ENCODE results near the gene MROH8.
"Not testable (repeated sequence)": the region's sequence is repeated elsewhere in the genome, so short reads cannot be mapped to it uniquely, and the experiment has no call there.

Gene MROH8

DNA sequence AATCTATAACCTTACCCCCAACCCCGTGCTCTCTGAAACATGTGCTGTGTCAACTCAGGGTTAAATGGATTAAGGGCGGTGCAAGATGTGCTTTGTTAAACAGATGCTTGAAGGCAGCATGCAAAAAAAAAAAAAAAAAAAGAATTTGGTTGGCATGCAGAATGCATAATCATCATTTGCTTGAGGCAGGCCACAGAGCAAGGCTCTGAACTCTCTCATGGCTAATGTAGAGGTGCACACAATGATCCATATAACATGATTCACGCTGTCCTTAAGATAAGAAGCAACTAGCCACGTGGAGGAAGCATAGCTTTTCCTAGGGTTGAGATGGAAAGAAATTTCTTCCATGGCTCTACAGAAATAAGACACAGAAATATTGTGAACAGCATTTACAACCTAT is 27.8 kb downstream of the MROH8 start:
- Histone ChIP-seq H3K9ac (ENCODE audit: low read length) (no peak overlapping the region), H4K20me1 (ENCODE audit: insufficient read depth, low read length) (no peaks in the 10 kb centered on the region), H3K4me2 (ENCODE audit: low read depth, low read length) (no peak overlapping the region), H3K27me3 (replicated peaks; ENCODE audit: insufficient read depth, low read length) (no peaks in the 10 kb centered on the region), H3K27ac (ENCODE audit: low read length) (no peak overlapping the region), H3K9me3 (replicated peaks; ENCODE audit: insufficient read depth, low read length) (no peaks in the 10 kb centered on the region), H3K4me3 (ENCODE audit: low read length) (no peak overlapping the region), H3K79me2 (ENCODE audit: low read length) (no peaks in the 10 kb centered on the region), H3K4me1 (ENCODE audit: low read length) (no peaks in the 10 kb centered on the region), H3K9me2 (replicated peaks; ENCODE audit: insufficient read depth, low read length) (no peaks in the 10 kb centered on the region), H3K36me3 (replicated peaks; ENCODE audit: insufficient read depth, low read length) (no peaks in the 10 kb centered on the region), H2AFZ (ENCODE audit: low read length) (no peak overlapping the region), H3F3A (ENCODE audit: insufficient read depth, low read length) (no peaks in the 10 kb centered on the region)
- TF ChIP-seq EZH2phosphoT487 (IDR thresholded peaks at IDR 0.05; ENCODE audit: low read length), result no peak
- TF ChIP-seq, protein P1, sequence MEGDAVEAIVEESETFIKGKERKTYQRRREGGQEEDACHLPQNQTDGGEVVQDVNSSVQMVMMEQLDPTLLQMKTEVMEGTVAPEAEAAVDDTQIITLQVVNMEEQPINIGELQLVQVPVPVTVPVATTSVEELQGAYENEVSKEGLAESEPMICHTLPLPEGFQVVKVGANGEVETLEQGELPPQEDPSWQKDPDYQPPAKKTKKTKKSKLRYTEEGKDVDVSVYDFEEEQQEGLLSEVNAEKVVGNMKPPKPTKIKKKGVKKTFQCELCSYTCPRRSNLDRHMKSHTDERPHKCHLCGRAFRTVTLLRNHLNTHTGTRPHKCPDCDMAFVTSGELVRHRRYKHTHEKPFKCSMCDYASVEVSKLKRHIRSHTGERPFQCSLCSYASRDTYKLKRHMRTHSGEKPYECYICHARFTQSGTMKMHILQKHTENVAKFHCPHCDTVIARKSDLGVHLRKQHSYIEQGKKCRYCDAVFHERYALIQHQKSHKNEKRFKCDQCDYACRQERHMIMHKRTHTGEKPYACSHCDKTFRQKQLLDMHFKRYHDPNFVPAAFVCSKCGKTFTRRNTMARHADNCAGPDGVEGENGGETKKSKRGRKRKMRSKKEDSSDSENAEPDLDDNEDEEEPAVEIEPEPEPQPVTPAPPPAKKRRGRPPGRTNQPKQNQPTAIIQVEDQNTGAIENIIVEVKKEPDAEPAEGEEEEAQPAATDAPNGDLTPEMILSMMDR (IDR thresholded peaks at IDR 0.05; ENCODE audit: low read length), result no peak
- no peak for TF ChIP-seq EZH2 (optimal IDR thresholded peaks at IDR 0.05; ENCODE audit: low read depth, low read length)
- DNase-seq, result no peak

DNA sequence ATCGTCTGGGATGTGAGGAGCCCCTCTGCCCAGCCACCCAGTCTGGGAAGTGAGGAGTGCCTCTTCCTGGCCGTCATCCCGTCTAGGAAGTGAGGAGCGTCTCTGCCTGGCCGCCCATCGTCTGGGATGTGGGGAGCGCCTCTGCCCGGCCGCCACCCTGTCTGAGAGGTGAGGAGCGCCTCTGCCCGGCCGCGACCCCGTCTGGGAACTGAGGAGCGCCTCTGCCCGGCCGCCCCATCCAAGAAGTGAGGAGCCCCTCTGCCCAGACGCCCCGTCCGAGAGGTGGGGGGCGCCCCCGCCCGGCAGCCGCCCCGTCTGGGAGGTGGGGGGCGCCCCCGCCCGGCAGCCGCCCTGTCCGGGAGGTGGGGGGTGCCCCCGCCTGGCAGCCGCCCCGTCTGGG is 28.5 kb downstream of the MROH8 start:
- H3K9me3 ChIP-seq (replicated peaks; ENCODE audit: insufficient read depth, low read length); H3K4me2 ChIP-seq (ENCODE audit: low read depth, low read length); H3K27me3 ChIP-seq (replicated peaks; ENCODE audit: insufficient read depth, low read length); H3K9me2 ChIP-seq (replicated peaks; ENCODE audit: insufficient read depth, low read length); H3K9ac ChIP-seq (ENCODE audit: low read length); H3K27ac ChIP-seq (ENCODE audit: low read length); H2AFZ ChIP-seq (ENCODE audit: low read length); H3K4me1 ChIP-seq (ENCODE audit: low read length); H3K4me3 ChIP-seq (ENCODE audit: low read length); H3K36me3 ChIP-seq (replicated peaks; ENCODE audit: insufficient read depth, low read length); DNase-seq; H4K20me1 ChIP-seq (ENCODE audit: insufficient read depth, low read length); H3K79me2 ChIP-seq (ENCODE audit: low read length); H3F3A ChIP-seq (ENCODE audit: insufficient read depth, low read length): not testable (repeated sequence)

DNA sequence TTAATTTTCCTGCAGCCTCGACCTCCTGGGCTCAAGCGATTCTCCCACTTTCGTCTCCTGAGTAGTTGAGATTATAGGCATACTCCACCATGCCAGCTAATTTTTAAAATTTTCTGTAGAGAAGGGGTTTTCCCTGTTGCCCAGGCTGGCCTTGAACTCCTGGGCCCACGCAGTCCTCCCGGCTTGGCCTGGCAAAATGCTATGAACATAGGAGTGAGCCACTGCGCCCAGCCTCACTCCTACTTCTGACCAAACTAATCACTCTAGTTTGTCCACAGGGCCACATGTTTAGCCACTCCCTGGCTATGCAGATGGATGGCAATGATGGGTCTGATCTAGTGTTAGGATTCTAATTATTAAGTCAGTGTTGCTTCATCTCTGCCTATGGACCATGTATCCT is 32.1 kb downstream of the MROH8 start:
- Histone ChIP-seq H4K20me1 (ENCODE audit: insufficient read depth, low read length) (no peaks in the 10 kb centered on the region), H3K4me2 (ENCODE audit: low read depth, low read length) (no peak overlapping the region), H3K27ac (ENCODE audit: low read length) (no peak overlapping the region), H3K27me3 (replicated peaks; ENCODE audit: insufficient read depth, low read length) (no peaks in the 10 kb centered on the region), H3K9ac (ENCODE audit: low read length) (no peak overlapping the region), H2AFZ (ENCODE audit: low read length) (no peak overlapping the region), H3K9me3 (replicated peaks; ENCODE audit: insufficient read depth, low read length) (no peaks in the 10 kb centered on the region), H3K4me3 (ENCODE audit: low read length) (no peak overlapping the region), H3K36me3 (replicated peaks; ENCODE audit: insufficient read depth, low read length) (no peaks in the 10 kb centered on the region), H3K9me2 (replicated peaks; ENCODE audit: insufficient read depth, low read length) (no peaks in the 10 kb centered on the region), H3K4me1 (ENCODE audit: low read length) (no peaks in the 10 kb centered on the region), H3K79me2 (ENCODE audit: low read length) (no peaks in the 10 kb centered on the region), H3F3A (ENCODE audit: insufficient read depth, low read length) (no peaks in the 10 kb centered on the region)
- no peak for DNase-seq
- TF ChIP-seq EZH2 (optimal IDR thresholded peaks at IDR 0.05; ENCODE audit: low read depth, low read length) (no peak), EZH2phosphoT487 (IDR thresholded peaks at IDR 0.05; ENCODE audit: low read length) (no peak)
- TF ChIP-seq, protein P1 (IDR thresholded peaks at IDR 0.05; ENCODE audit: low read length), result no peak

DNA sequence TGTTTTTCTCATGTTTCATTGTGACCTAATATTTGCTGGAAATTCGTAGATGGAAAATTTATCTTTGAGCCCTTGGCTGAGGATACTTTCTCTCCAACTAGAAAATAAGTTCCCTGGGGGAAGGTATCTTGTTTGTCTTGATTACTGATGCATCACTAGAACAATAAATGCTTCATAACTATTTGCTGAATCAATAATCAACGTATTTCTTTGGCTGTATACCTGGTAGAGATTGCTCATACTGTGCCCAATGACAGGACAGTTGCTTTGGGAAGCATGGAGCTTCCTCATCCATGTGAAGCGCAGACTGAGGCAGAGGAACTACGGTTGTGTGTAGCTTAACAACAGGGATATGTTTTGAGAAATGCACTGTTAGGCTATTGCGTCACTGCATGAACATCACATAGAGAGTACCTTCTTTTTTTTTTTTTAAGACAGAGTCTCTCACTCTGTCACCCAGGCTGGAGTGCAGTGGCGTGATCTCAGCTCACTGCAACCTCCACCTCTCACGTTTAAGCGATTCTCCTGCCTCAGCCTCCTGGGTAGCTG is 34.4 kb downstream of the MROH8 start:
- TF ChIP-seq EZH2phosphoT487 (IDR thresholded peaks at IDR 0.05; ENCODE audit: low read length), result no peak
- TF ChIP-seq, protein P1 (IDR thresholded peaks at IDR 0.05; ENCODE audit: low read length), result no peak
- TF ChIP-seq EZH2 (optimal IDR thresholded peaks at IDR 0.05; ENCODE audit: low read depth, low read length), result no peak
- Histone ChIP-seq H3K4me2 (ENCODE audit: low read depth, low read length) (no peak overlapping the region), H3F3A (ENCODE audit: insufficient read depth, low read length) (no peaks in the 10 kb centered on the region), H3K27ac (ENCODE audit: low read length) (no peak overlapping the region), H4K20me1 (ENCODE audit: insufficient read depth, low read length) (no peaks in the 10 kb centered on the region), H3K27me3 (replicated peaks; ENCODE audit: insufficient read depth, low read length) (no peaks in the 10 kb centered on the region), H3K9me3 (replicated peaks; ENCODE audit: insufficient read depth, low read length) (no peaks in the 10 kb centered on the region), H2AFZ (ENCODE audit: low read length) (no peak overlapping the region), H3K9me2 (replicated peaks; ENCODE audit: insufficient read depth, low read length) (no peaks in the 10 kb centered on the region), H3K9ac (ENCODE audit: low read length) (no peak overlapping the region), H3K4me1 (ENCODE audit: low read length) (no peaks in the 10 kb centered on the region), H3K79me2 (ENCODE audit: low read length) (no peaks in the 10 kb centered on the region), H3K36me3 (replicated peaks; ENCODE audit: insufficient read depth, low read length) (no peaks in the 10 kb centered on the region), H3K4me3 (ENCODE audit: low read length) (no peak overlapping the region)
- no peak for DNase-seq
